HG02885 (cell line): Measurements from ENCODE around the gene LRRFIP1.
"Not testable (repeated sequence)": the region's sequence is repeated elsewhere in the genome, so short reads cannot be mapped to it uniquely, and the experiment has no call there.

Experiments
- ATAC-seq: cut with Tn5 transposase; IDR thresholded peaks from one replicate; pipeline ENCODE4 v1.9.1; 2021; ENCODE audit warnings: mild to moderate bottlenecking; ENCODE audit not compliant: unreplicated experiment, poor library complexity

LRRFIP1 gene, protein sequence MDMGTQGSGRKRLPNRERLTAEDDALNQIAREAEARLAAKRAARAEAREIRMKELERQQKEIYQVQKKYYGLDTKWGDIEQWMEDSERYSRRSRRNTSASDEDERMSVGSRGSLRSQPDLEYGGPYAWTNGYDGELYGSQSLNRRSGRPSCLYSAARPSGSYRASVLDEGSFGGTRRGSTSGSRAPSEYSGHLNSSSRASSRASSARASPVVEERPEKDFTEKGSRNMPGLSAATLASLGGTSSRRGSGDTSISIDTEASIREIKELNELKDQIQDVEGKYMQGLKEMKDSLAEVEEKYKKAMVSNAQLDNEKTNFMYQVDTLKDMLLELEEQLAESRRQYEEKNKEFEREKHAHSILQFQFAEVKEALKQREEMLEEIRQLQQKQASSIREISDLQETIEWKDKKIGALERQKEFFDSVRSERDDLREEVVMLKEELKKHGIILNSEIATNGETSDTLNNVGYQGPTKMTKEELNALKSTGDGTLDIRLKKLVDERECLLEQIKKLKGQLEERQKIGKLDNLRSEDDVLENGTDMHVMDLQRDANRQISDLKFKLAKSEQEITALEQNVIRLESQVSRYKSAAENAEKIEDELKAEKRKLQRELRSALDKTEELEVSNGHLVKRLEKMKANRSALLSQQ

DNA sequence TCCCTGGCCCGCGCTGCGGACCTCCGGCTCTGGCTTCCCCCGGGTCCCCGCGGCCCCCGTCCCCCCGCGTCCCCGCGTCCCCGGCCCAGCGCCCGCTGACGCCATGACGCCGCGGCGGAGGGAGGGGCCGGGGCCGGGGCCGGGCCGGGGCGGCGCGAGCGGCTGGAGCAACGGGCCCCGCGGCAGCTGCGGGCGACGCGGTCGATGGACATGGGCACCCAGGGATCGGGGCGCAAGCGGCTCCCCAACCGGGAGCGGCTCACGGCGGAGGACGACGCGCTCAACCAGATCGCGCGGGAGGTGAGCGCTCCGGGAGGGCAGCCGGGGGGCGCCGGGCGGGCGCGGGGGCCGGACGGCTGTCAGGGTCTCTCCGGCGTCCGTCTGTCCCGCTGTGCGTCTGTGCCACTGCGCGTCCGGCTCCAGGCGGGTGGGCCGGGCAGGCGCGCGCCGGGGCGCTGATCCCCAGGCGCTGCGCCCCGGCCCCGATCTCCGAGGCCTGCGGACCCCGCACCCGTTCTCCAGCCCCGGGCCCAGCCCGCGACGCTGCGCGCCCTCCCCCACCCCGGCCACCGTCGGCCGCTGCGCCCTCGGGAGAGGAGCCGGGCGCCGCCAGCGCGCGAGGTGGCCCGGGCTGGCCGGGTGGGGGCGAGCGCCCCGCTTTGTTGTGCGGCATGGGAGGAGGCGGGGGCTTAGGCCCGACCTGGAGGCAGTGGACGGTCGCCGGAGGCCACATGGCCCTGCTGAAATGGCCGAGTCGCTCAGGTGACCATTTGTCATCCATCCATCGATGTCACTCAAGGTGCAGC lies at the start of gene LRRFIP1:
TSS of gene LRRFIP1 (plus strand) at position 147 of the 806 bp plus-strand sequence. CDS start at position 205, 58 bp downstream.
- ATAC-seq, result no peak

DNA sequence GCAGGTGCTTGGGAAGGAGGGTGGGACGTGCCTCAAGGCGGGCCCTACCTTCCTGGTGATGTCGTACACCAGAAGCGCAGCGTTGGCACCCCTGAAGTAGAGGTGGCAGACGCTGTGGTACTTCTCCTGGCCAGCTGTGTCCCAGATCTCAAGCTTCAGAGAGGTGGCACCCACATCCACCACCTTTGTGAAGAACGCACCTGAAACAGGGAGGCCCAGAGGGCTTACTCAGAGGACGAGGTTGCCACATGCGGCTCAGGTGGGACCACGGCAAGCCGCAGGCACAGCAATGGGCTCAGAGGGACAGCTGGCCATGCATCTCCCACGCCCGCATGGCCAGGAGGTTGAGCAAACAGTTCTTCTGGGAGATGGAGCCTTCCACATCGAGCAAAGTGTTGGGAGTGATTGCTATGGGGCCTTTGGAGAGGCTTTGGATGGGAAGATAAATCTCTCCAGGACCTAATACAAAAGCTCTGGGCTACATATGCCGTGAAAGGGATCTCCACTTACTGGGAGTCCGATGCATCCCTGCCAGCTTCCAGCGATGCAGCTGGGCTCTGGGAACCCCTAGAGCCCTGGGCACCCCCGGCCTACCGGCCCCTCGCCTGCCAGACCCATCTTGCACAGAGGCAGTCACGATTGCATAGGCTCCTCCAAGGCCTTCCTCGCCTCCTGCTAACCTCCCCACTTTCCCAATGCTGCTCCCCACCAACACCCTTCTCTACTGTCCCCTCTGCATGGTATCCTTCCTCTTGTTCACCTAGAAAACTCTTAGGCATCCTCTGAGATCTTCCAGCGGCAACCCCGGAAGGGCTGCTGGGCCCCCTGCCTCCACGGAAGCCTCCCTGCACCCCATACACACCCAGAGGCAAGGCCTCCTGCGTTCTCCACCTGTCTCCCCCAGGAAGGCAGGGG lies 49.2 kb upstream of the LRRFIP1 start:
- ATAC-seq, result no peak

DNA sequence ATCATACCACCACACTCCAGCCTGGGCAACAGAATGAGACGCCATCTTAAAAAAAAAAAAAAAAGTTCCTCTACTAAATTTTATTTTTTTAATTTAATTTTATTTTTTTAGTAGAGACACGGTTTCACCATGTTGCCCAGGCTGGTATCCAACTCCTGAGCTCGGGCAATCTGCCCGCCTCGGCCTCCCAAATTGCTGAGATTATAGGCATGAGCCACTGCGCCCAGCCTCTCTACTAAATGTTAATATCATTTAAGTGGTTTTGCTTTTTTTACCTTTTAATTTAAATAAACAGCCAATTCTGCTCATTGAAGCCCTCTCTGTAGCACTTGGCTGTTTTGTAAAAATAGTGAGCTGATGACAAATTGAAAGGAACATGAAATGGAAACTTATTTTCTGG lies 46.1 kb upstream of the LRRFIP1 start:
- no peak for ATAC-seq

DNA sequence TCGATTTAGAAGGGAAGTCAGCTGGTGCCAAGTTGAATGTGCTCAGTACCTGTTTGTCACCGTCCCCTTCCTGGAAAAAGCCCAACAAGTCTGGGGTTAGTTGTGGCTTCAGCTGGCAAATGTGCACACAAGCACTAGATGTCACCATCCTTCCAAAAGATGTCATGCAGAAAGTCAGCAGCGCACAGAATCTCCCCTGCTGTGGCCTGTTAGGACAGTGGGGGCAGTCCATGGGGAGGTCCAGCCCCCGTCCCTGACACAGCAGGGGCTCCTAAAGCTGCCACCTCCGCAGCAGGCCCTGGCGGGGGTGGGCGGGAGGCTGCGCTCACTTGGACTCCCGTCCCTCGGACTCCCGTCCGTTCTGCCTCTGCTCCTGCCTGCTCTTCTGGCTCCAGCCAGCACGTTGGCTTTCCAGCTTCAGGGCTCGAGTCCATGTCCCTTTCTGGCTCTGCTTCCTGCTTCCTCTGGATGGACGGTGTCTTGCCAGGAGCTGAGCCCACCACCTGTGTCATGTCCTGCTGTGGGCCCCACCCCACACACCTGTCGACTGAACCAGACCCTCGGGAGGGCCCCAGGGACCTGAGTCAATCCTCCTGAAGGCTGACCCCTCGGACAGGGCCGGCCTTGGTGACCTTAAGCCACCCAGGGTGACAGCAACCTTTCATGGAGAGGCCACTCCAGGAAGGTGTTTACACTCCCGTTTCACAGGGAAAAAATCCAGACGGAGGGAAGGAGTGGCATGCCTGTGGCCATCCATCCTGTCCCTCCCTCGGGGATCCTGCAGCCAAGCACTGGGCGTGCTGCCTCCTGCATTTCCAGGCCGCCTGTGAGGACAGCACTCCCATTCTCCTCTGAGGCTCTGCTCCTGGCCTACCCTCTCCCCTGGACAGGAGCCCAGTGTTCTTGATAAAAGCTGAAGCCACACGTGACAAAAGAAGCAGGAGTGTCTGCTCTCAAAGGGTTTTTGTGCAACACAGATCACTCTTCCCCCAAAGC lies 45.3 kb upstream of the LRRFIP1 start:
- ATAC-seq, result no peak

DNA sequence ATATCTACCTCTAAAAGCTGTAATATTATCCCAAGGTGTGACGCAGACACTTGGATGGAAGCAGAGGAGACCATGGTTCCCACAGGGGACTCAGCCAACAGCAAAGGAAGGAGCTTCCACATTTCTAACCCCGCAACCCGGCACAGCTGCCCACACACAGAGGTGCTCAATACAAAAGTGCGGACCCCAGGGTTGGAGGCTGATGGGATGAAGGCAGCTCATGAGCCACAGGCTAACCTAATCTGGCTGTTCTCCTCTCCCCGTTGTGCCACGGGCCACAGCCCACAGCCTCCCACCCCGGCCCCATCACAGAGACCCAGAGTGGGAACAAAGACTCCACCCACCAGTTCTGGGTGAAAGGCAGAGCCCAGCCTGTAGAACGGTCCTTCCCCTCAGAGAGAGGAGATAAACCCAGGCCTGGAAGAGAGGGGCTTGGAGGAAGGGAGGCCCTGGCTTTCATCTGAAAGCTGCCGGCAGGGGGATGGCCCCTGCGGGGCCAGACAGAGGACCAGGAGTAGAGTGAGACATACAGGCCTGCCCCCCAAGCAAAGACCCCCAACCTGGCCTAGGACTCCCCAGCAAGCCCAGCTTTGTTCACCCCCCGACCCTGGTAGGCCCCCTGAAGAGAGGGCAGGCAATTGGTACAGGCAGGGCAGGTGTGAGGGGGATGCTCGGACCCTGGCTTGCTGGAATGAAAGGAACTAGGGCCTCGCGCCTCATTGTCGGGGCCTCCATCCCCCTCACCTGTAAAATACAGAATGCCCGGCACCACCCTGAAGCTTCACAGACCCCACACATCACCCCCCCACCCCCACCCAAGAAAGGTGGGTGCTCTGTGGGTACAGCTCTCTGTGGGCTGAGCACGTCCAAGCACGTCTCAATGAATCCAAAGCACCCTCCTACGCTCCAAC lies 43.7 kb upstream of the LRRFIP1 start:
- no peak for ATAC-seq

DNA sequence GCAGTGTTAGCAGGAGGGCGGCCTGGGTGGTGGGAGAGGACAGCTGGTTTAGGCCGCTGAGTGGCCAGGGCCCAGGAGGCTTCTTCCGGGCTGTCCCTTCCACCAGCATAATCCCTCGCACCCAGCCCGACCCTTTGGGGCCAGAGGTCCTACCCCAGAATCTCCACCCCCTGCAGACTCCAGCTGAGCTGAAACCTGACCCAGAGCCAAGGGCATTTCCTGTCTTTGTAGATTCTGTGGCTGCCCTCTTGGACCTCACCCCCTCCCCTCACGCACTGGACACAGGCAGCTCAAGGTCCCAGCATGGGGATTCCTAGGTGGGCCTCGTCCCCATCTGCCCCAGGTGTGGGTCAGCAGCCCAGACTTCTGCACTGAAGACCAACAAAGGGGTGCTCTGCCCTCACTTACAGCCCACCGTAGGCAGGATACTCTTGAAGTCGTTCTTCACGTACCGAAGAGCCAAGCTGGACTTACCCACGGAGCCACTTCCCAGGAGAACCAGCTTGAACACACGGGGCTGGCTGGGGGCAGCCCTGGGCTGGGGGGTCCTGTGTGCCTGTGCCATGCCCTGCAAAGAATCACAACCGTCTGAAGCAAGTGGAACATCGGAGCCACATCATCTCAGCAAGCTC lies 41.7 kb upstream of the LRRFIP1 start:
- ATAC-seq, result no peak

DNA sequence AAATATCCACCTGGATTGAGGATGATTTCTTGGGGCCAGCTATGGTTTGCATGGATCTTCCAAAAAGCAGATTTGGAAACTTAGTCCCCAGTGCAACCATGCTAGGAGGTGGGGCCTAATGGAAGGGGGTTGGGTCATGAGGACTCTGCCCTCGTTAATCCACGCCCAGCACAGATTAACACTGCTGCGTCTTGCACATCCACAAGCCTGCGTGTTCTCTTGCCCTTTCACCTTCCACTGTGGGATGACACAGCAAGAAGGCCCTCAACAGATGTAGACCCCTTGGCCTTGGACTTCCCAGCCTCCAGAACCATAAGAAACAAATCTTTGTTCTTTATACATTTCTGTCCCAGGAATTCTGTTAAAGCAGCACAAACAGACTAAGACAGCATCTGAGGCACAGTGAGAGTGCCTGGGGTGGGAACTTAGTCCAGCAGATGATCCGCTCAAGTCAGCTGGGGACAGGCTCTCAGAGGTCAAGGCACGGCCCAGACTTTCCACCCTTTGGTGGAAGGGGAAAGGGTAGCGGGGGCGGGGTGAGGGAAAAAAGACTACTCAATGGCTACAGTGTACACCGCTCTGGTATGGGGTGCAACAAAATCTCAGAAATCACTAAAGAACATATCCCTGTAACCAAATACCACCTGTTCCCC lies 39.2 kb upstream of the LRRFIP1 start:
- no peak for ATAC-seq

DNA sequence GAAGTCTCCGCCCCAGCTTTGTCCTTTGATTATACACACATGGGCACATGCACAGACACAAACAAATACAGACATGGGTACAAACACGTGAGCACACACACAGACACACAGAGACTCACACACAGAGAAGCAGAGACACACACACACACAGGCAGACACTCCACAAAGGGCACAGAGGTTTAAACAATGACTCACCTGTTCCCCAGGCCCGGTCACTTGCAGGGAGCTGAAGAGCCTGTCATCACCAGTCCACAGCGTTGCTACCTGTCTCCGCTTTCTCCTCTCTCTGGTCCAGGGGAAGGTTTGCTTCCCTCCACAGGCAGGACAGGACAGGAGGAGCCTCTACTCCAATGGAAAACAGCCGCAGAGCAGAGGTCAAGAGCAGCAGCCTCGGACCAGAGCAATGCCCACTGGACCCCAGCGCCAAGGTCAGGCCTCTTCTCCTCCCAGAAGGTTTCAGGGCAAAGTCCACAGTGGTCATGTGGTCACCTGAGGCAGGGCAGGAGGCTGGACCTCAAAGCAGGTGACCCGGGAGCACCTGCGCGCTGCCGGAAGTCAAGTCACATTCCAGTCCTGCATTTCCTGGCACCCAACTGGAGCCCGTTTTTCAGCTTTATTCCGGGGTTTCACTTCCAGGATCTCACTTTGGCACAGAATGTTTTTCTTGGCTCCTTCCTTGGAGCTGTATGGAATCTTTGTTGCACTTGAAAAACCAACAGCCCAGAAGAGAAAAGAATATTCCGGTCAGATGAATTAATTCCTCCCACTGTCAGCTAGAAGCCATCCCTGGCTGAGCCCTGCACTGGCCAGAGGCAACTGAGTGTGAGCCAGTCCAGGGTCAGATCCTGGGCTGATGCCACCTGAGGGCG lies 36.9 kb upstream of the LRRFIP1 start, which contains the start of gene RAB17:
TSS of gene RAB17 (minus strand) at position 463 of the 869 bp plus-strand sequence. CDS start 4,580 bp downstream, outside the sequence.
- no peak for ATAC-seq

DNA sequence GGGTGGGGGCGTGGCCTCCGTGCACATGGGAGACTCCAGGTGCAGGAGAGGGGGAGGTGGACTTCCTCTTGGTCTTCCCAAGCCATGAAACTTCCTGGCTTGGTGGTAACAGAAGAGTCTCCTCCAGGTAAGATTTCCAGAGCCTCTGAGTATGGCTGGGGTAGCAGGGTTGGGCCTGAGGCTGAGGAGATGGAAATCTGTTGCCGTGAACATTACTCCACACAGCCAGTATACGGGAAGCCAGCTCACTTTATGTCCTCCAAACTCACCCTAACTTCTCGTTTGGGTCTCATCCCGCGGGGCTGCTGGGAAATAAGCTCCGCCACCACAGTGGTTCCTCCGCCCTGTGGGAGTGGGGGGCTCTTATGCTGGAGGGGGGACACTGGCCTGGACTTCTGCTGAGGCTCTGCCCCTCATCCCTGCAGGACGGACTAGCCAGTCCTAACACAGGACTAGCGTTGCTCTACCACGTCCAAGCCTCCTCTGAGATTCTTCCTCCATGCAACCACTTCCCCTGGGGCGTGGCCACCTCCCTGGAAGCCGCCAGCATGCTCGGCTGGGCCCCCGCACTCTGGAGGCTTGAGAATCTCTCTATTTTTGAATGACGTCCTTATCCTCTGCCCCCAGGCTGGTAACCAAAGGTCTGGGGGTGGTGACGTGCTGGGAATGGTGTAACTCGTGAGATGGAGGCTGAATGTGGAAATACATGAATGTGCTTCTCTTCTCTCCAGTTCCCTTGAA lies 36.1 kb upstream of the LRRFIP1 start:
- ATAC-seq, result no peak

DNA sequence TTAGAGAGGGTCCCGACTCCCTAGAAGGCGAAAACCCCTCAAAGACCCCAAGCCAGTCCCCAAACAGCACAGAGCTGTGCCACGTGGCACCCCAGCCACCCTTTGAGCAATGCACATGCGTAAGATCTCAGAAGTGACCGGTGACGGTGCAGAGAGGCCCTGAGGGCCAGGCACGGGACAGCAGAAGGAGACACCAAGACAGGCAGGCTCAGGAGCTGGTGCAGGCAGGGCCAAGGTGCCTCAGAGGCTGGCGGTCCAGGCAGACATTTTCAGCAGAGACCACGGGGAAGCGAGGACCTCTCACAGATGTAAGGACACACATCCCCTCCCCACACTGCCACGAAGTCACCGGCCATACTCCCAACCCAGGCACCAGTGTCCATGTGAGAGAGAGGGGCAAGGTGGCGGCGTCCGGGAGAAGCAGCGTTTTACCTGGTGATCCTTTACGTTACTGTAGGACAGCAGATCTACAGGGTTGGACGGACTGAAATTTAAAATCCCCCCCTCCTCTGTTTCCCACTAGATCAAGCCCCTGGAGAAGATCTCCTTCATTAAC lies 34.9 kb upstream of the LRRFIP1 start:
- no peak for ATAC-seq

DNA sequence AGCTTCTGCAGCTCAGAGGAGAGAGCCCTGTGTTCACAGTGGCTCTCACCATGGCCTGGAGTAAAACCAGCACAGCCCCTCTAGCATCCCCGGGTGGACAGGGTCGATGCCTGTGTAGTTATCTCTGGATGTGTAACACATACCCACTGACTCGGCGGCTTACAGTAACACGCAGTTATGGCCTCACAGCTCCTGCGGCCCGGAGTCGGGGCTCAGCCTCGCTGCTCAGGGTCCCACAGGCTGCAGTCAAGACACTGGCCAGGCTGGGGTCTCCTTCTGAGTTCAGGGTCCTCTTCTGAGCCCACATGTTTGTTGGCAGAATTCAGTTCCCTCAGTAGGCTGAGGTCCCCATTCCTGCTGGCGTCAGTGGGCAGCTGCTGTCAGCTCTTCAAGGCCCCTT lies 34.4 kb upstream of the LRRFIP1 start:
- no peak for ATAC-seq

DNA sequence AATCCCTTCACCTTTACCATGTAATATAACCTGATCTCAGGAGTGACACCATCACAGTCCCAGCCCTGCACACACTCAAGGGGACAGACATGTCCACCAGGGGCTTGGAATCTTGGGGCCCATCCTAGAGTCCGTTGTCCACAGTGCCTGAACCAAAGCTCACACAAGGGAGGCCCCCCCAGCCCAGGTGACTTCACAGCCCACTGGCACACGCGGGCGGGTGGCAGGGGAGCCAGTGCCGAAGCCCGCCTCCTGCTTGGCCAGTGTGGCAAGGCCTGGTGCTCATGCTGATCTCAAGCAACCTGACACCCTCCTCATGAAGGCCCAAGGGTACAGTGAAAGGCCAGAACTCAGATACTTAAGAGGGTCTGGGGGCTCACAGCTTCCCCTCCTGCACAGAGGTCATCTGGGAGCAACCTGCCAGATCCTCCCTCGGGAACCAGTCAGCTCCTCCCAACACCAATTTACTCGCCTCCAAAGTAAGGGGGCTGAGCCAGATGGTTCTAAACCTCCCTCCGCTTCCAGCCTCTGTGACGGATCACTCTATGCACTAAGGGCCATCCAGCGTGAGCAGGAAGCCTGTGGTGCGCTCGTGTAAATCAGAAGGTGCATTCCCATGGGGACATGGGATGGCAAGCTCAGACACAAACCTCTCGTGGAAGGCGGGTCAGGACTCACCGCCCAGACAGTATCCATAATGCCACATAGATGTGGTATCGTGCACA lies 33.6 kb upstream of the LRRFIP1 start:
- no peak for ATAC-seq

DNA sequence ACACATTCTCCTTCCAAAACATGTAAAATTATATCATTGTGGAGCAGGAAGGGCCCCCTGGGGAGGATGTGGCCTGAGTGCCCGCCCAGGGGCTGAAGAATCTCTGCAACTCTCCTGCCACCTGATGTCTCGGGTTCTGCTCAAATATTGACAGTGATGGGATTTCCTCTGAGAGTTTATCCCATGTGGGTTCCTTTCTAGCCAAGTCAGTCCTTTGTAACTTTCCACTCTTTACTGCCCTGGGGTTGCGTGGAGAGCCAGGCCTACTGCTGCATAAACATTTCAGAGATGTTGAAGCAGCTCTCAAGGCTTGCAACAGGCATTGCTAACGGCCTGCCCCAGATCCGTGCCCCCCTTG lies 32.9 kb upstream of the LRRFIP1 start:
- no peak for ATAC-seq

DNA sequence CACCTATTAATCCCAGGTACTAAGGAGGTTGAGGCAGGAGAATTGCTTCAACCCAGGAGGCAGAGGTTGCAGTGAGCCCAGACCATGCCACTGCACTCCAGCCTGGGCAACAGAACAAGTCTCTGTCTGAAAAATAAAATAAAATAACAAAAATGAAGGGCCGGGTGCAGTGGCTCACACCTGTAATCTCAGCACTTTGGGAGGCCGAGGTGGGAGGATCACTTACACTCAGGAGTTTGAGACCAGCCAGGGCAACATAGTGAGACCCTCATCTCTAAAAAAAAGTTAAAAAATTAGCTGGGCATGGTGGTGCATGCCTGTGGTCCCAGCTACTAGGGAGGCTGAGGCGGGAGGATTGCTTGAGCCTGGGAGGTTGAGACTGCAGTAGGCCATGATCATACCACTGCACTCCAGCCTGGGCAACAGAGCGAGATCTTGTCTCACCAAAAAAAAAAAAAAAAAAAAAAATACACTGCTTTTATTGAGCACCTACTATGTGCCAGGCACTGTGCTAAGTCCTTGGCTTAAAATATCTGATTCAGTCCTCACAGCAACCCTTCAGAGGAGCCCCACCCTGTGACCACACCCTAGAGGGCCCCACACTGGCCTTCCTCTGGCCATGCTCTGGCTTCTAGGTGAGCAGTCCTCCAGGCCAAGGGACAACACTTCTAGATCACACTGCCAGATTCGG lies 31.4 kb upstream of the LRRFIP1 start:
- ATAC-seq, result not testable (repeated sequence)
